ENCODE measurements around the gene BSN. TPM values are rescaled to one million over a fixed set of nuclear protein-coding genes. Genes with fewer than 3 reads are reported as not detected.

Gene BSN
- total and polyA plus RNA-seq, 2 experiments from 2014 or later, result 0.50 to 5.1 TPM

GRCh38 chr3:49570028-49570654, 15.9 kb downstream of the BSN start:
- Histone ChIP-seq H3K9me2 (ENCODE audit: insufficient read depth) (no peaks in the 10 kb centered on the region), H4K20me1 (replicated peaks; ENCODE audit: insufficient read depth) (no peaks in the 10 kb centered on the region; the same call in 1 of the 2 replicates), H3K36me3 (ENCODE audit: insufficient read depth) (no peaks in the 10 kb centered on the region), H3K27me3 (ENCODE audit: insufficient read depth) (no peaks in the 10 kb centered on the region), H3K4me1 (ENCODE audit: insufficient read depth) (peaks cover 6% of the 10 kb centered on the region; the same call in 1 of the 2 replicates), H3F3A (replicated peaks; ENCODE audit: low read depth) (no peaks in the 10 kb centered on the region), H3K27ac (ENCODE audit: low read depth) (0 out of 2 replicates have a peak overlapping the region, but pooled peaks have one; percentile 39), H2AFZ (no peak overlapping the region), H3K79me2 (replicated peaks; ENCODE audit: insufficient read depth) (no peaks in the 10 kb centered on the region), H3K4me2 (peak overlapping the region; percentile 4; the same call in 1 of the 2 replicates), H3K4me3 (no peak overlapping the region)
- Mint-ChIP-seq H3K4me1 (peaks cover 19% of the 10 kb centered on the region), H3K4me3 (no peak overlapping the region), H3K9me3 (no peaks in the 10 kb centered on the region), H3K36me3 (ENCODE audit: low read depth) (no peaks in the 10 kb centered on the region), H3K27ac (peak overlapping the region; percentile 20; the same call in 1 of the 2 replicates), H3K27me3 (ENCODE audit: insufficient read depth, low read depth, poor library complexity) (peaks cover 7% of the 10 kb centered on the region)
- ATAC-seq (peak; percentile 63), DNase-seq (ENCODE audit: low spot score) (no peak)
- no peak for TF ChIP-seq EZH2 (IDR thresholded peaks at IDR 0.05; ENCODE audit: low read depth, unreplicated experiment)

DNA sequence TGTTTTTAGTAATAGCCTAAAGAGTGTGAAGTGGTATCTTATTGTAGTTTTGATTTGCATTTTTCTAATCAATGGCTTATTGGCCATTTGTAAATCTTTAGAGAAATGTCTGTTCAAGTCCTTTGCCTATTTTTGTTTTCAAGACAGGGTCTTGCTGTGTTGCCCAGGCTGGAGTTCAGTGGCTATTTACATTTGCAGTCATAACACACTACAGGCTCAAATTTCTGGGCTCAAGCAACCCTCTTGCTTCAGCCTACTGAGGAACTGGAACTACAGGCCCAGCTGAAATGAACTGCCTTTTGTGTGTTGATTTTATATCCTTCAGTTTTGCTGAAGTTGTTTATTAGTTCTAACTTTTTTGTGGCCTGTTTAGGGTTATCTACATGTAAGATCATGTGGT, 27.9 kb downstream of the BSN start:
- H2AFZ ChIP-seq, result no peak overlapping the region
- H3F3A ChIP-seq (replicated peaks; ENCODE audit: low read depth), result no peaks in the 10 kb centered on the region
- no peaks in the 10 kb centered on the region for H3K27me3 ChIP-seq (ENCODE audit: insufficient read depth)
- 0 out of 2 replicates have a peak, but pooled peaks cover 6% of the 10 kb centered on the region for H3K4me1 ChIP-seq (ENCODE audit: insufficient read depth)
- H3K36me3 Mint-ChIP-seq (ENCODE audit: low read depth), result no peaks in the 10 kb centered on the region
- DNase-seq (ENCODE audit: low spot score) (no peak), ATAC-seq (no peak)
- peaks cover 4% of the 10 kb centered on the region for H3K27me3 Mint-ChIP-seq (ENCODE audit: insufficient read depth, low read depth, poor library complexity)
- H3K4me2 ChIP-seq, result no peak overlapping the region
- no peak overlapping the region for H3K27ac ChIP-seq (ENCODE audit: low read depth)
- H4K20me1 ChIP-seq (replicated peaks; ENCODE audit: insufficient read depth), result no peaks in the 10 kb centered on the region
- no peaks in the 10 kb centered on the region for H3K79me2 ChIP-seq (replicated peaks; ENCODE audit: insufficient read depth)
- H3K4me3 Mint-ChIP-seq, result no peak overlapping the region
- H3K4me3 ChIP-seq, result no peak overlapping the region
- no peaks in the 10 kb centered on the region for H3K36me3 ChIP-seq (ENCODE audit: insufficient read depth)
- H3K9me2 ChIP-seq (ENCODE audit: insufficient read depth), result no peaks in the 10 kb centered on the region
- no peaks in the 10 kb centered on the region for H3K9me3 Mint-ChIP-seq
- no peaks in the 10 kb centered on the region for H3K4me1 Mint-ChIP-seq
- H3K27ac Mint-ChIP-seq, result no peak overlapping the region
- TF ChIP-seq JUNB (IDR thresholded peaks at IDR 0.05; ENCODE audit: unreplicated experiment), result no peak
- TF ChIP-seq POLR2AphosphoS5 (IDR thresholded peaks at IDR 0.05; ENCODE audit: low read depth), result no peak
- no peak for TF ChIP-seq NANOG (IDR thresholded peaks at IDR 0.05; ENCODE audit: borderline replicate concordance)
- TF ChIP-seq EZH2 (IDR thresholded peaks at IDR 0.05; ENCODE audit: low read depth, unreplicated experiment), result no peak
- TF ChIP-seq ZNF114 (CRISPR knock-in tag; IDR thresholded peaks at IDR 0.05), result no peak
- TF ChIP-seq, protein P1, sequence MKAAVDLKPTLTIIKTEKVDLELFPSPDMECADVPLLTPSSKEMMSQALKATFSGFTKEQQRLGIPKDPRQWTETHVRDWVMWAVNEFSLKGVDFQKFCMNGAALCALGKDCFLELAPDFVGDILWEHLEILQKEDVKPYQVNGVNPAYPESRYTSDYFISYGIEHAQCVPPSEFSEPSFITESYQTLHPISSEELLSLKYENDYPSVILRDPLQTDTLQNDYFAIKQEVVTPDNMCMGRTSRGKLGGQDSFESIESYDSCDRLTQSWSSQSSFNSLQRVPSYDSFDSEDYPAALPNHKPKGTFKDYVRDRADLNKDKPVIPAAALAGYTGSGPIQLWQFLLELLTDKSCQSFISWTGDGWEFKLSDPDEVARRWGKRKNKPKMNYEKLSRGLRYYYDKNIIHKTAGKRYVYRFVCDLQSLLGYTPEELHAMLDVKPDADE (IDR thresholded peaks at IDR 0.05), result no peak
- TF ChIP-seq CREB1 (CRISPR knock-in tag; IDR thresholded peaks at IDR 0.05; ENCODE audit: low read depth), result no peak
- TF ChIP-seq STAT1 (IDR thresholded peaks at IDR 0.05; ENCODE audit: unreplicated experiment), result no peak
- TF ChIP-seq ZNF331 (CRISPR knock-in tag; IDR thresholded peaks at IDR 0.05; ENCODE audit: low read depth), result no peak
- TF ChIP-seq REST (IDR thresholded peaks at IDR 0.05; ENCODE audit: unreplicated experiment), result no peak
- TF ChIP-seq EZH2phosphoT487 (IDR thresholded peaks at IDR 0.05; ENCODE audit: unreplicated experiment), result no peak
